Stimulated activated CD8-positive, alpha-beta memory T cell treated with anti-CD3 and anti-CD28 coated beads, Interleukin-2, amount 100 ng/mL, for 1 hour (primary cell): ENCODE data around the gene GNAO1.

Source experiments
- DNase-seq, 2 donors: peaks; one replicate each; pipeline ENCODE4 v3.0.0-alpha.2; 2020; ENCODE audit warnings: low read depth in 2 of 2

GNAO1 gene

DNA sequence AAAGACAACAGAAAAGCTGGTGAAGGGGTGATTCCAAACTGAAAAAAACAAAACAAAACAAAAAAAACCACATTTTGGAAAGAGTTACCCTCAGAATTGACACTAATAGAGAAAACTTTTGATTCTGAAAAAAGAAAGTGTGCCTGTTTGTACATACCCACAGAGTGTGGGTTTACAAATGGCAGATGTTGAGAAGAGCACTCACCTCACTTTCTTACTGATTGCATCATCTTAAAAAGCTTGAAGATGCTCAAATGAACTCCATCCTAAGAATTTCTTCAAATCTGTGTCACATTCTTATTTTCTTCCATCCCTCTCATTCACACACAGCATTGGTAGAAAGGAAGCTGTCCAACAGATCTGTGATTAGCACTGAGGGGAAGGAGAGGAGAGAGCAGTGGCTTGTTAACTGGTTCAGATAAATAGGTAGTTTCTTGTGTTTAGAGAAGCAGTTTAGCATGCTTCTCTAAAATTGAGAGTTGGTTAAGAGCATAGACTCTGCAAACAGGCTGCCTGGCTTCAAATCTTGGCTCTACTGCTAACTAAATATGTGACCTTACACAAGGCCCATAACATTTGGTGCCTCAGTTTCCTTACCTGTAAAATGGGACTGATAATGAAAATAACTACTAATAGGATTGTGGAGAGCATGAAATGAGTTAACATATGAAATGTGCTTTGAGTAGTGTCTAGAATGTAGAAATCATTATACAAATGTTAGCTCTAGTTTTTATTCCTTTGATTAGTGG is 6.9 kb downstream of the GNAO1 start:
- no peak for DNase-seq

DNA sequence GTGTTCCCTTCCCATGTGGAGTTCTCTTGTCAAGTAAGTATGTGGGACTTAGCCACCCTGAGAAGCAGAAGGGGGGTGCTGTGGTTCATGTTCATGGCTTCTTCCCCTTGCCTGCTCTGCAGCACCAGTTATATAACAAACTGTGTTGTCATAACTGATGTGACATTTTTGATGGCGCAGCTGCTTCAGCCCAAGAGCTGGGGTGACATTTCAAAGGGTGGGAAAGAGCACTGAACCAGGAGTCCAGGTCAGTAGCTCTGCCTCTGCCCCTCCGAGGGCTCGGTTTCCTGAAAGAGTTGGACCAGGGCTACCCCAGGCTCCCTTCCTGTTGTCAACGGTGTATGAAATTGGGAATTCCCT is 7.4 kb downstream of the GNAO1 start:
- no peak for DNase-seq

DNA sequence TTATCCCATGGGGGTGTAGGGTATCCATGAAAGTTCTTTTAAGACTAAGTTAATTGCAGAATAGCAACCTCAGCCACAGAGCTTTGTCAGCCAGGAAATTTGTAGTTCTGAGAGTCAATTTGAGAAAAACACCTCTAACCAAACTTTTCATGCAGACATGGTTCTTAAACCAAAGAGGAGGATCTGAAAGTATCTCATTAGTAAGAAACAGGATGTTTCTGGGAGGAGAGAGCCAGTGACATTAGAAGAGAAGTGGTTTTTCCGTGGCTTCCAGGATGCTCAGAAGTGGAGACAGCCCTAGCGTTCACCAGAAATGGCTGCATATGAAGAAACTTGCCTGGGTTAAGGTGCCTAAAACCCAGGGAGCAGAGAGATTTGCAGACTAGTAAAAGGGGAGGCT is 7.9 kb downstream of the GNAO1 start:
- DNase-seq = no peak

DNA sequence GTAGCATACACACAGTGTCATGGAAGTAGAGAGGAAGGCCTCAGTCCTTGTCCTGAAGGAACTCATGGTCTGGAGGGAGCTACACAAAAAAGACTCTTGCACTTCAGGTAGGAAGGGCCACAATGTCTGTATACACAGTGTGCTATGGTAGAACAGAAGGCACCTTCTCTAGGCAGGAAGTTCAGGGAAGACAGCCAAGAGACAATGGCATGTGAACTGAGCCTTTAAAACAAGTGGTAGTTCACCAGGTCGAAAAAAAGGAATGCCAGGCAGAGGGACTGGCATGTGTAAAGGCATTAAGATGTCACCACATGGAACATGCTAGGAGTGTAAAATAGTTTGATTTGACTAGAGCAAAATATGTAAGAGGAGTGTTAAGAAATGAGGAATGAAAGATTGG is 9.7 kb downstream of the GNAO1 start:
- DNase-seq = no peak

DNA sequence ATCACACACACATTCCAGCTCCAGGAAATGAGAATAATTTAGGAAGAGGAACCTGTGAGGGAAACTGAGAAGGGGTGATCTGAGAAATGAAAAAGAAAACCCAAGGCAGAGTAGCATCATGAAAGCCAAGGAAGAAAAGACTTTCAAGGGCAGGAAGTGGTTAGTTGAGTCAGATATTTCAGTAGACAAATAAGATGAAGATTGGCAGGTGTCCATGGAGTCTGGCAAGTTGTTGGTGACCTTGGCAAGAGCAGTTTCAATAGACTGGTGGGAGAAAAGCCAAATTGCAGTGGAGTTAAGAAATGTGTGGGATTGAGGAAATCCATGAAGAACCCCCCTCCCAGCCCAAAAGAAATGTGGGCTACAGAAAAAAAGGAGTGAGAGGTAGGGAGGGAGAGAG is 10.7 kb downstream of the GNAO1 start:
- DNase-seq = no peak

DNA sequence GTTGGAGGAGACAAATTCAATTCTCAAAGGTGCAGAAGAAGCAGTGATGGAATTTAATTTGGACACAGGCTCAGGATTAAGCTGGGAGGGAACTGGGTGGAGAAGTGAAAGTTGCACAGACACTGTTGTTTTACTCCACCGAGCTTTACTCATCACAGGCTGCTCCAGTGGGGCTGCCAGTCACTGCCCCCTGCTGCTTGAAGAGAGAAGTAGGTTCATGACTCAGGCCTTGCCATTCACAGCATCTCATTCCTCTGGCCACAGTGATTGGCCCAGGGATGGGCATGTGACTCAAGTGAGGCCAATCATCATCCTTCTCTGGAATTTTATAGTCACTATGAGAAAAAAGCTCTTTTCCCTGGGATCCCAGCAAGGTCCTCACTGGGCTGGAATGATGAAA is 11.8 kb downstream of the GNAO1 start:
- DNase-seq = no peak

DNA sequence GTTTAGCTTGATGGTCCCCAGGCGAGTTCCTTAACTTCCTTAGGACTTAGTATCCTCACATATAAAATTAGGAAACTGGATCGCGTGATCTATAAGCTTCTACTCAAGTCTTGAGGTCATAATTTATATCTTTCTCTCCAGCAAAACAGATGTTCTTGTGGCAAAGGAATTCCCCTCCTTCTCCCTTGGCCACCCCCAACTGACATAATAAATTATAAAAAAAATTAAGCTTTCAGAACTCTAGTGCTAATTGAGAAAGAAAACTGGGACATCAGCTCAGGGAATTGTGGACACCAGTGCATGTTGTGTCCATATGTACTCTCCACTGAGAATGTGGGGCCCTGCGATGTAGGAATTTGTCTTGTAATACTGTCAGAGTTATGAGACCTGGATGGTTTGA is 13.5 kb downstream of the GNAO1 start:
- no peak for DNase-seq

DNA sequence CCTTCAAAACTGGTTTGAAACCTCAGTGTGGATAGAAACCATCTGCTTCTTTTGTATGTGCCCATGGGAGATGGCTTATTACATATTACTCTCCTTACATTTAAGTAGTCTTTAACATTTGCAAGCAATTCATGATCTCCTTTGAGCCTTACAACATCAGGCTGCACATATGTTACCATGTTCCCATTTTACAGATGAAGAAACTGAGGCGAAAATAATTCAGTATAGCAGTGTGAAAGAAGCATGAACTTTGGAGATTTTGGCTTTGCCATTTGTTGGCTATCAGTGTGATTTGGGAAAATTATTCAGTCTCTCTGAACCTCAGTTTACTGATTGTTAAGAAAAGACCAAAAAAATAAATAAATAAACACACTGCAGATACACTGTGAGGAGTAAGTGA is 15.7 kb downstream of the GNAO1 start:
- DNase-seq = no peak

DNA sequence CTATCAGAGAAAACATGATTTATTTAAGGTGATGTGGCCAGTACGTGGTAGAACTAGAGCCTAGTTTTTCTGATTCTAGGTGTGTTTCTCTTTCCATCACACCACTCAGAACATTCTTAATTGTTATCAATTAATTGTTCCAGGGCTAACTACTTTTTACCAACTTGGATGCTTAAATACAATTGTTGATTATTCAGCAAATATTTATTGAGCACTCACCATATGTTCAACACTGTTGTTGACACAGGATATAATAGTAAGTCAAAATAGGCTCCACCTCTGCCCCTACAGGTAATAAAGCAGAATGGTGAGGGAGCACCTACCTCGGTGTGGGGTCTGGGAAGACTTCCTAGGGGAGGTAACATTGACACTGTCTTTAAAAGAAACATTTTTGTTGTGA is 16.1 kb downstream of the GNAO1 start:
- no peak for DNase-seq

DNA sequence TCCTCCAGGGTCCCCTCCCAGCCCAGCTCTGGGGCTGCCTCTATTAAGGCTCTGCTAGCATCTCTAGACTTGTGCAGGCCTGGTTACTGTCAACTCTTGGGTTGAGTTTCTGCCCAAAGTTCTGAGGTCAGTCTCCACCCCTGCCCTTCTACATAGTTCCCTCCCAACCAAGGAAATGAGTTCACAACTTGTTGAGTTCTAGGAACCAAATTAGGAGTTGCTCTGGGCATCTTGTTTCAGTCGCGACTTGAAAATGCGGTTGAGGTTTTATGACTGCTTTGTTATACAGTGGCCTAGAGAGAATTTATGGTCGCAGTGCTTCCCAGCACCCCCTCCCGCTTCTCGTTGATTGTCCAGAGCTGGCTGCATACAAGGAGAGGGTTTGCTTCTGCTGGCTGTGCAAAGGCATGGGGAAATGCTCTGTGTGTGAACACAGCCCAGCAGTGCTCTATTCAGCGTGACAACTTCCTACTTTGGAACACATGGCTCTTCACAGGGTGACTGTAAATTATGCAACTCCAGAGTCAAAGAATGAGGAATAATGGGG is 20.2 kb downstream of the GNAO1 start:
- DNase-seq = no peak

DNA sequence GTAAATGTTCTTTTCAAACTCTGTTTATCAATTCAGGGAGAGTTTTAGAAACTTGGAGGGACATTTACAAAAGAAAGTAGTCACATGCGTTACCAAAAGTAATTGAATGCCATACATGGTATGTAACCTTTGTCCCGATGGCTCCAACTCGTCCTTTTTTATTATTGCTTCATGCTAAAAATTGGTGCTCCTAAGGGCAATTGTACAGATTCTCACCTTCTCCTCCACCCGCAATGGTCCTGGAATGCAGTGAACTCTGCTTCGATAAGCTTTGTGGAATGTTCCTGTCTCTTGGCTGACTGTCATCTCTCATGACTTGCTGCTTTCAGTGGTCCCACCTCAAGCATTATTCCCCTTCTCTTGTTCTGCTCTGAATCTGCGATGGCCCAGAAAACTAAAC is 20.9 kb downstream of the GNAO1 start:
- DNase-seq = no peak

DNA sequence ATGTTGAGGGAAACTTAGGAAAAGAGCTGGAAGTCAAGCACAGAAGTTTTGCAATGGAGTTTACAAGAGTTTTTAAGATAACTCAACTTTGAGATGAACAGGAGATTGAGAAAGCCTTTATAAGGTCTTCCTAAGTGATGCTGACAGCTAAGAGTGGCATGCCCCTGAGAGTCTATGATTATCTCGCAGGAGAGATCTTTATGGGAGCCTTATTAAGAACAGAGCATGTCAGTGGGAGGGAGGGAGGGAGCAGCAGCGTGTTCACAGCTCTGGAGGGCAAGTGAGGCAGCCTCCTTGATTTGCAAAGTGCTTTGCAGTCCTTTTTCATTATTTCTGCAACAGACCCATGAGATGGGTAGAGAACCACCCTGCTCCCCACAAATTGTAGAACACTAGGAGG is 30.7 kb downstream of the GNAO1 start:
- DNase-seq = no peak

DNA sequence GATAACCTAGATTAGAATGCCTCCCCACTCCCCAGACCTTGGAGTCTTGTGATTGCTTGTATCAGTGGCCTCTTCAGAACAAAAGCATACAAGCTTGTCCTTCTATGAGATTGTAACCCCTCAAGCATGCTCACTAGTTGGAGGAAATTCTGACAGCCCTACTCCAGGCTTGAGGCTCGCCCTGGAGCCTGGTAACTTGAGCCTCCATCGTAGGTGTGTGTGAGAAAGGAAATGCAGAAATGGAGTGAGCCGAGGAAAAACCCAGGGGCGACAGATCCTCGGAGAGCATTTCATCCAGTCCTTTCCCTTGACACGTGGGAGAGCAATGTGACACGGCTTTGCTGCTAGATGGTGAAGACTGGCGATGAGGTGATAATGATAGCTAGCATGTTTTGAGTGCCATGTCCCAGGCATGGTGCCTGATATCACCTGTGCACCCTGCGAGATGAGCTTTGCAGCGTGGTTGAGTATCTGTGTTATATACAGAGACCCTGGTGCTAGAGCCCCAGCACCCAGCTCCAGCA is 31.2 kb downstream of the GNAO1 start:
- DNase-seq = no peak

DNA sequence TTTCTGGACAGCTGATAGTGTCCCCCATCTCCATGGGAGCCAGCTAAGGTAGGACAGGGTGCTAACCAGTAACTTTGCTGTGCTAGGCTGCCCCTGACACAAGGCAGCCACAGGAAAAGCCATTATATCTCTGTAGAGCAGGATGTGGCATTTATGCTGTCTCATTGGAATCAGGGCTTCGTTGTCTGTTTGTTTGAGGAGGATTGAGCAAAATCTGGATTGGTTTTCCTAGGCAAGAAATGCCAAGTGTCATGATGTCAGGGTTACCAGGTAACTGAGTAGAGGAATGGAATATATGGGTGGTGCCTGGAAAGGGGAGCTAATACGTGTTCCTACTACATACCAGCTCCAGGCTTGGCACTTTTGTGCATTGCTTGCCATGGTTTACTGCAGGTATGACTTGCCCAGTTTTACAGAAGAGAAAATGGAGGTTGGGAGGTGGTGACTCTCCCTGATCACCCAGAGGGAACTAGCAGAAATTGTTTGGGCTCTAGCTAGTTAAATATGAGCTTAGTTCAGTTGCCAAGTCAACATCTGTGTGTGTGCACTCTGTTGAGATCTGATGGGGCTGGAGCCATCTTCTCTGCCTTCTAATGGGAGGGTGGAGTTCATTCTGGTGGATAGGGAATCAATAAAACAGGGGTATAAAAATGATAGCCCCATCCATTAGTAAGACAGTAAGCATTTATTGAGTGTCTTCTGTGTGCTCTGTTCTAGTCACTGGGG is 33.9 kb downstream of the GNAO1 start:
- DNase-seq = no peak

DNA sequence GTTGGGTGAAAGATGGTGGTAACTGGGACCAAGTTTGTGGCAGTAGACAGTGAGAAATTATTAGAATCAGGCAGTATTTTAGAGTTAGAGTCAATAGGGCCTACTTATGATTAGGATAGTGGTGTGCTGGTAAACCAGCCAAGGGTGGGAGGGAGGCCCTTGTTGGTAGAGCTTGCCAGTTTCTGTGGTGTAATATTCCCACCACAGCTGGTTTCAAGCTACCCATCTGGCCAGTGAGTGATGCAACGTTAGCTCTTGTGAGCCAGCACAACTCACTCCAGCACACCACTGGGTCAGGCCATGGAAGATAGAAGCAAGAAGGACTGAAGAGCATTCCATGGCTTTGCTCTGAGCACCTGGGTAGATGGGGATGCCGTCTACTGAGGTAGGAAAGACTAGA is 34.9 kb downstream of the GNAO1 start:
- no peak for DNase-seq

DNA sequence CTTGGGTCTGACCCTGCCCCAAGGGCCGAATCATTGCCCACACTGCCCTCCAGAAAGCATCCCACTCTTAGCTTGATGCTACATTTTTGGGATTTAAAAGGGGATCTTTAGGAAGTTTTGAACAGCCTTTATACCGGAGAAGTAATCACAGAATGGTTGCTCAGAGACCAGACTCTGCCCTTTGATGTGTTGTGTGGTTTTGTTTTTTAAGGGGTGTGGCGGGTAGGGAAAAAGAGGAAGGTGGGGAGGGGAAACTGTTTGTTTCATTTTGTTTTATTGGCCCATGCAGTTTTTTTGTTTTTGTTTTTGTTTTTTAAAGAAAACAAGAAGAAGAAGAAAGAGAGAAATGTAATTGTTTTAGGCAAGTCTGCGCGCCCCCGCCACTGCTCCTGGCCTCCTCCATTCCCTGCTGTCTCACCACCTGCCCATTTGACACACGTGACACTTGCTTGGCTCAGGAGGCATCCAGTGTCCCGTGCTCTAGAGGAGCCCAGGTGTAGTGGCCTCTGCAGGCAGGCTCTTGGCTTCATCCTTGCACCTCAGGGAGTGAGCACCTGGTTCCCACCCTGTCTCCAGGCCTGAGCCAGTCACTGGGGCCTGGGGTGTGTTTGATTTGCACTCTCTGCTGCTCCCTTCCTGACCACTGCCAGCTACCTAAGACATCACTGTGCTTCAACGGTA is 35.7 kb downstream of the GNAO1 start:
- DNase-seq = no peak

DNA sequence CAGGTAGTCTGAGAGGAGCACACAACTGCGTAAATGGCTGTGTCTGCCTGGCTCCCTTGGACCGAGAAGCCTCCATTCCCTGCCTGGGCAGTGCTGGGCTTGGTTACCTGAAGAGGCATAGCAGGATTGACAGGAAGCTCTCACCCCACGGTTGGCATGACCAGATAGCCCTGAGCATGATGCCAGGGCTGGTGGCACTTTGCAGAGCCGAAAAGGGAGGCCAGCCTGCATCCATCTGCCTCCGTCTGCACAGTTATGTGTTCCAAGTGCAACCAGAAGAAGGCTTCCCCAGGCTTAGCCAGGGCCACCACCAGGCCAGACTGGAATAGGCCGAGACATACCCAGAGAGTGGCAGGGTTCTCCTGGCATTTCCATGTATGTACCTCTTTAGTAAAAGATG is 36.6 kb downstream of the GNAO1 start:
- no peak for DNase-seq

DNA sequence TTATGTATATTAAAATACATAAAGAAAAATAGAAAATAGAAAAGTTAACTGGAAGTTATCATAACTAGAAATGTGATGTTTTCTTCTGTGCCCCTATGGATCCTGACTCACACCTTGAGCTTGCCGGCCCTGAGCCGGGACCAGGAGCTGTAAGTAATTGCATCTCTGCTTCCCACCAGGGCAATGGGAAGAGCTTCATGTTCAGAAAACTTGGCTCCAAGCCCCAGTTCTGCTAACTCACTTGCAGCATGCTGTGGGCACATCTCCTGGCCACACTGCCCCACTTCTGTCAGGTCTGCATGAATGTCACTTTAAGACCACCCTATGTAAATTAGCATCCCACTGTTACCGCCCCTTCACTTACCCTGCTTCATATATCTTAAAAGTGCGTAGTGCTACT is 37.2 kb downstream of the GNAO1 start:
- no peak for DNase-seq

DNA sequence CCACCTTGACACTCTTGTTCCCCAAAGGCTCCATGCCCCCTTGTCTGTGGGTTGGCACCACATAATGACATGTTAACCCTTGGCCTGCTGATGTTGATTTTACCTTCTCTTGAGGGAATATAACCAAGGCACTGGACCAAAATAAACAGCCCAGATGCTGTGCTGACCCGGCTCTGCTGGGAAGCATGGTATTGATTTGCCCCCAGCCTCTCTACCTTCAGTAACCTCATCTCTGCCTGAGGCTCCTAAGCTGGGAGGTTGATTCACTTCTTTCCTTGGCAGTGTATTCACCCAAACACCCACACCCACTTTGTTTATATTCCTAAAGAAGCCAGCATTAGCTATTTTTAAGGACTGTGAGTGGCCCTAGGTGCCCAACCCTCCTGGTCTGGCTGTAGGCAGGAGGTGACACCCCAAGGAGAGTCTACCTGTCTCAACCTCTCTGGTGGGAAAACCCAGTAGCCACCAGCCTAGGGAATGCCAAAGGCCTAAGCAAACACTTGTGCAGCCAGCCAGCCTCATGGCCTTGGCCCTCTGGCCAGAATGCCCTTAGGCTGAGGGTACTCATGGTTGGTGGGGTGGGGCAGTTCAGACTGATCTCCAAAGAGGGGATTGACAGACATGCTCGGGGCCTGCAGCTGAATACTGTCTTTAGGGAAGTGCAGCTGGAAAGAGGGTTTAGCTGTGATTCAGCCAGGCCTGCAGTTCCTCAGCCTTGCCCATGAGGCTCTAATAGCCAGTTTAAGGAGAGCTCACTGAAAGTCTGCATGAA is 42.7 kb downstream of the GNAO1 start:
- DNase-seq = no peak

DNA sequence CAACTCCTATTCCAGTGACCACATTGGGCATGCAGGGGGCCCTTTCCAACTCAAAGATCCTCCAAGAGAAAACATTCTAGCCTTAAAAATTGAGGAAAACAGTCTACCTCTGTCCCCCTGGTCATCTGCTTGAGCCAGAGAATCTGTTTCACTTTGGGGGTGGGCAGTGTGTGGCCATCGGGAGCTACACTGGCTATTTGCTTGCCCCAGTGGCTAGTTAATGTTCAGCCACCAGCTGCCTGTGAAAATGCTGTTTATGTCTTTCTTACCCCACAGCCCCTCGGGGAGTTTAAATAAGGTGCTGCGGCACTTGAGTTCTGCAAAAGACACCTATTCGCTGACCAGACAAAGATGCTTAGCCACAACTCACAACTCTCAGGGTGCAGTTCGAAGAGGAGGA is 43.4 kb downstream of the GNAO1 start:
- no peak for DNase-seq

DNA sequence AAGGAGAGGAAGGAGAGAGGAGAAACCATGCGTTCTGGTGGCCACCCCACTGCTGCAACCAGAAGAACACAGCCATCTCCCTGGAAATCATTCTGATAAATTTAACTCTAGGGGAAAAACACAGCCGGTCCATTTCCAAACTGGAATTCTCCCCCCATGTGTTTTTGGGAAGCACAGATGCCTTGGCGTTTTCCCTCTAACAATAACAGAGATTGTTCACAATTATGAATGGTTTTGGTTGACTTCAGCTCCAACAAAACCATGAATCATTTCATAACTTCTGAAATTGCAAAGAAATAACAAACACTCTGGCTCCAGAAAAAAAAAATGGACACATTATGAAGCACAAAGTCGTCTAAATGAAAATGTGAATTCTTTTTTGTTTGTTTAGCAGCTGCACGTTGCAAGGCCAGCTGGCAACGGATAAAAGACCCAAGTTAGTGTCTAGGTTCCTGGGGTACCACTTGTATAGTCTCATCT is 46.2 kb downstream of the GNAO1 start:
- no peak for DNase-seq

DNA sequence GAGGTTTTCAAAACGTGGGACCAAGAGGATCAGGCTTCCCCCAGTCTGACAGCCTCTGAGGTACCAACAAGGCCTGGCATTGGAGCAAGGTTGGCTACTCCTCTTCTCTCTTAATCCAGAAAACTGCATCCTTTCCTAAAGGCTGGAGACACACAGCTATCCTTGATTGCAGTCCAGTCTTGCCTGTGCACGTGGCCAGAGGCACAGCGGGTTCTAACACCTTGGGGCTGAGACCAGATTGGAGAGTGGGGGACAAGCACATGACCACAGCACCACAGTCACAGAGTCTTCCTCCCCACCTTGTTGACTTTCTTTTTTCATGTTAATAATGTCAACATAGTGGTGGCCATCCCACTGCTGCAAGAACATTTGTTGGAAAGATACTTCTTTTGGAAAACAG is 46.9 kb downstream of the GNAO1 start:
- DNase-seq = no peak
